ENCODE results near the gene ABCB8.
"Not testable (repeated sequence)": the region's sequence is repeated elsewhere in the genome, so short reads cannot be mapped to it uniquely, and the experiment has no call there.

DNA sequence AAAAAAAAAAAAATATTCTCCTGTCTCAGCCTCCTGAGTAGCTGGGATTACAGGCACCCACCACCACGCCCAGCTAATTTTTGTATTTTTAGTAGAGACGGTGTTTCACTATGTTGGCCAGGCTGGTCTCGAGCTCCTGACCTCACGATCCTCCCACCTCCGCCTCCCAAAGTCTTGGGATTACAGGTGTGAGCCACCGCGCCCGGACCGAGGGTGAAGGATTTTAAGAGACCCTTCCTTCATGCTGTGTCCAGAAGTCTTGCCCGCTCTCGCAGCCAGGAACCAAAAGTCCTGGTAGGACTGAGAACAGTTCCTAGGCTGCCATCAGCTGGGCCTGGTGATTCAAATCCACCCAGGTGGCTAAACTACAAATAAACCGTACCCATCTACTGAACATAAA, 16.6 kb upstream of the ABCB8 start:
- TF ChIP-seq POLR2A (IDR thresholded peaks at IDR 0.05) = not testable (repeated sequence)
- TF ChIP-seq, protein P1, sequence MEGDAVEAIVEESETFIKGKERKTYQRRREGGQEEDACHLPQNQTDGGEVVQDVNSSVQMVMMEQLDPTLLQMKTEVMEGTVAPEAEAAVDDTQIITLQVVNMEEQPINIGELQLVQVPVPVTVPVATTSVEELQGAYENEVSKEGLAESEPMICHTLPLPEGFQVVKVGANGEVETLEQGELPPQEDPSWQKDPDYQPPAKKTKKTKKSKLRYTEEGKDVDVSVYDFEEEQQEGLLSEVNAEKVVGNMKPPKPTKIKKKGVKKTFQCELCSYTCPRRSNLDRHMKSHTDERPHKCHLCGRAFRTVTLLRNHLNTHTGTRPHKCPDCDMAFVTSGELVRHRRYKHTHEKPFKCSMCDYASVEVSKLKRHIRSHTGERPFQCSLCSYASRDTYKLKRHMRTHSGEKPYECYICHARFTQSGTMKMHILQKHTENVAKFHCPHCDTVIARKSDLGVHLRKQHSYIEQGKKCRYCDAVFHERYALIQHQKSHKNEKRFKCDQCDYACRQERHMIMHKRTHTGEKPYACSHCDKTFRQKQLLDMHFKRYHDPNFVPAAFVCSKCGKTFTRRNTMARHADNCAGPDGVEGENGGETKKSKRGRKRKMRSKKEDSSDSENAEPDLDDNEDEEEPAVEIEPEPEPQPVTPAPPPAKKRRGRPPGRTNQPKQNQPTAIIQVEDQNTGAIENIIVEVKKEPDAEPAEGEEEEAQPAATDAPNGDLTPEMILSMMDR (IDR thresholded peaks at IDR 0.05) = not testable (repeated sequence)
